Measurements from ENCODE around the gene DCXR. TPM values are rescaled to one million over a fixed set of nuclear protein-coding genes. Genes with fewer than 3 reads are reported as not detected.

Gene DCXR
- total and polyA plus RNA-seq, 2 experiments from 2014 or later, result 164 to 312 TPM

Other genes starting within 250 kb of the DCXR start
- gene GCGR, start 233.5 kb downstream of the DCXR start, total RNA-seq, result 0.15 TPM in 1 of 2 replicates, not detected in the other
- gene GCGR, start 233.5 kb downstream of the DCXR start, polyA plus RNA-seq, result 0.79 TPM in 1 of 2 replicates, not detected in the other
- 161 and 219 TPM in 2 replicates for gene MCRIP1, start 204.4 kb downstream of the DCXR start, total RNA-seq
- 179 and 233 TPM in 2 replicates for gene MCRIP1, start 204.4 kb downstream of the DCXR start, polyA plus RNA-seq
- not detected in 2 replicates for gene PPP1R27, start 202.6 kb downstream of the DCXR start, total RNA-seq
- gene PPP1R27, start 202.6 kb downstream of the DCXR start, polyA plus RNA-seq, result 1.0 TPM in 1 of 2 replicates, not detected in the other
- 972 and 1,150 TPM in 2 replicates for gene P4HB, start 177.2 kb downstream of the DCXR start, total RNA-seq
- gene P4HB, start 177.2 kb downstream of the DCXR start, polyA plus RNA-seq, result 388 and 597 TPM in 2 replicates
- 101 and 177 TPM in 2 replicates for gene ARHGDIA, start 166.4 kb downstream of the DCXR start, total RNA-seq
- gene ARHGDIA, start 166.4 kb downstream of the DCXR start, polyA plus RNA-seq, result 139 and 163 TPM in 2 replicates
- gene ALYREF, start 146.1 kb downstream of the DCXR start, total RNA-seq, result 94.0 and 139 TPM in 2 replicates
- 93.0 and 130 TPM in 2 replicates for gene ALYREF, start 146.1 kb downstream of the DCXR start, polyA plus RNA-seq
- 128 and 178 TPM in 2 replicates for gene ANAPC11, start 146.0 kb downstream of the DCXR start, total RNA-seq
- 368 and 407 TPM in 2 replicates for gene ANAPC11, start 146.0 kb downstream of the DCXR start, polyA plus RNA-seq
- gene NPB, start 135.5 kb downstream of the DCXR start, total RNA-seq, result 2.3 and 9.1 TPM in 2 replicates
- gene NPB, start 135.5 kb downstream of the DCXR start, polyA plus RNA-seq, result 1.2 and 6.6 TPM in 2 replicates
- 83.8 and 111 TPM in 2 replicates for gene PCYT2, start 126.3 kb downstream of the DCXR start, total RNA-seq
- 73.3 and 138 TPM in 2 replicates for gene PCYT2, start 126.3 kb downstream of the DCXR start, polyA plus RNA-seq
- gene SIRT7, start 119.5 kb downstream of the DCXR start, total RNA-seq, result 10.4 and 26.7 TPM in 2 replicates
- gene SIRT7, start 119.5 kb downstream of the DCXR start, polyA plus RNA-seq, result 13.3 and 16.7 TPM in 2 replicates
- 14.8 and 16.1 TPM in 2 replicates for gene MAFG, start 110.0 kb downstream of the DCXR start, total RNA-seq
- 23.9 and 27.0 TPM in 2 replicates for gene MAFG, start 110.0 kb downstream of the DCXR start, polyA plus RNA-seq
- 109 and 162 TPM in 2 replicates for gene PYCR1, start 100.4 kb downstream of the DCXR start, total RNA-seq
- 147 and 153 TPM in 2 replicates for gene PYCR1, start 100.4 kb downstream of the DCXR start, polyA plus RNA-seq
- gene MYADML2, start 90.5 kb downstream of the DCXR start, total RNA-seq, result 12.2 and 22.8 TPM in 2 replicates
- gene MYADML2, start 90.5 kb downstream of the DCXR start, polyA plus RNA-seq, result 17.1 and 17.9 TPM in 2 replicates
- gene NOTUM, start 76.5 kb downstream of the DCXR start, total RNA-seq, result 7.4 and 8.1 TPM in 2 replicates
- gene NOTUM, start 76.5 kb downstream of the DCXR start, polyA plus RNA-seq, result 4.2 and 8.8 TPM in 2 replicates
- 48.5 and 58.9 TPM in 2 replicates for gene ASPSCR1, start 60.1 kb downstream of the DCXR start, total RNA-seq
- 63.1 and 74.0 TPM in 2 replicates for gene ASPSCR1, start 60.1 kb downstream of the DCXR start, polyA plus RNA-seq
- 82.9 and 108 TPM in 2 replicates for gene CENPX, start 14.8 kb downstream of the DCXR start, total RNA-seq
- 98.2 and 129 TPM in 2 replicates for gene CENPX, start 14.8 kb downstream of the DCXR start, polyA plus RNA-seq
- gene LRRC45, start 14.4 kb downstream of the DCXR start, total RNA-seq, result 36.5 and 43.3 TPM in 2 replicates
- 15.2 and 31.8 TPM in 2 replicates for gene LRRC45, start 14.4 kb downstream of the DCXR start, polyA plus RNA-seq
- gene RAC3, start 6.0 kb downstream of the DCXR start, total RNA-seq, result 58.7 and 73.7 TPM in 2 replicates
- 9.9 and 16.4 TPM in 2 replicates for gene RAC3, start 6.0 kb downstream of the DCXR start, polyA plus RNA-seq
- gene RFNG, start 14.1 kb upstream of the DCXR start, total RNA-seq, result 94.6 and 104 TPM in 2 replicates
- 91.0 and 98.3 TPM in 2 replicates for gene RFNG, start 14.1 kb upstream of the DCXR start, polyA plus RNA-seq
- gene GPS1, start 14.2 kb upstream of the DCXR start, total RNA-seq, result 231 and 235 TPM in 2 replicates
- gene GPS1, start 14.2 kb upstream of the DCXR start, polyA plus RNA-seq, result 223 and 257 TPM in 2 replicates
- 109 and 184 TPM in 2 replicates for gene DUS1L, start 28.1 kb upstream of the DCXR start, total RNA-seq
- 183 and 196 TPM in 2 replicates for gene DUS1L, start 28.1 kb upstream of the DCXR start, polyA plus RNA-seq
- 276 and 279 TPM in 2 replicates for gene FASN, start 60.5 kb upstream of the DCXR start, total RNA-seq
- gene FASN, start 60.5 kb upstream of the DCXR start, polyA plus RNA-seq, result 61.8 and 85.9 TPM in 2 replicates
- 28.3 and 46.2 TPM in 2 replicates for gene CCDC57, start 175.1 kb upstream of the DCXR start, total RNA-seq
- gene CCDC57, start 175.1 kb upstream of the DCXR start, polyA plus RNA-seq, result 53.5 and 56.0 TPM in 2 replicates
- 313 and 327 TPM in 2 replicates for gene SLC16A3, start 191.3 kb upstream of the DCXR start, total RNA-seq
- 55.6 and 63.2 TPM in 2 replicates for gene SLC16A3, start 191.3 kb upstream of the DCXR start, polyA plus RNA-seq
- gene CSNK1D, start 236.0 kb upstream of the DCXR start, total RNA-seq, result 40.3 and 53.1 TPM in 2 replicates
- gene CSNK1D, start 236.0 kb upstream of the DCXR start, polyA plus RNA-seq, result 106 and 134 TPM in 2 replicates

Data from cardiac muscle cell (in vitro differentiated cells and primary cell).